Hindlimb muscle (tissue), 1 donor: ENCODE measurements around the gene SIGLEC9. TPM values are rescaled to one million over a fixed set of nuclear protein-coding genes. Genes with fewer than 3 reads are reported as not detected.
"Not testable (repeated sequence)": the region's sequence is repeated elsewhere in the genome, so short reads cannot be mapped to it uniquely, and the experiment has no call there.

Source experiments
- DNase-seq: peaks from one replicate; pipeline ENCODE4 v3.0.0-alpha.2; 2013
- polyA plus RNA-seq: library from polyadenylated mRNA; unstranded; fragments of 120-200 nt; gene quantifications from one replicate; pipeline ENCODE4 v1.2.1, GENCODE V29; 2013; ENCODE audit not compliant: insufficient read length

SIGLEC9 gene
- polyA plus RNA-seq, 1 donor = 1.1 TPM

- no peak for DNase-seq
Observed at GRCh38 chr19:51123802-51124201, 904 bp upstream of the SIGLEC9 start.

GRCh38 chr19:51124216-51124615 lies 490 bp upstream of the SIGLEC9 start:
- DNase-seq = no peak

GRCh38 chr19:51125421-51126075 lies 842 bp downstream of the SIGLEC9 start:
- DNase-seq = no peak

- no peak for DNase-seq
Observed at GRCh38 chr19:51127032-51127431, 2.3 kb downstream of the SIGLEC9 start.

GRCh38 chr19:51127755-51128154 lies 3.0 kb downstream of the SIGLEC9 start:
- no peak for DNase-seq

GRCh38 chr19:51128227-51128626 lies 3.5 kb downstream of the SIGLEC9 start:
- DNase-seq = no peak

- no peak for DNase-seq
Observed at GRCh38 chr19:51129716-51130115, 5.0 kb downstream of the SIGLEC9 start.

GRCh38 chr19:51131780-51132680 lies 7.3 kb downstream of the SIGLEC9 start:
- DNase-seq = no peak

GRCh38 chr19:51135004-51135403 lies 10.3 kb downstream of the SIGLEC9 start:
- no peak for DNase-seq

GRCh38 chr19:51135986-51136762 lies 11.5 kb downstream of the SIGLEC9 start:
- DNase-seq = no peak

GRCh38 chr19:51136851-51137551 lies 12.3 kb downstream of the SIGLEC9 start:
- DNase-seq = no peak

GRCh38 chr19:51137792-51138425 lies 13.2 kb downstream of the SIGLEC9 start:
- DNase-seq = no peak

- no peak for DNase-seq
Observed at GRCh38 chr19:51138549-51138979, 13.9 kb downstream of the SIGLEC9 start.

GRCh38 chr19:51139299-51140014 lies 14.8 kb downstream of the SIGLEC9 start:
- no peak for DNase-seq

GRCh38 chr19:51140441-51140840 lies 15.7 kb downstream of the SIGLEC9 start:
- DNase-seq = no peak

GRCh38 chr19:51141181-51141580 lies 16.5 kb downstream of the SIGLEC9 start:
- no peak for DNase-seq

GRCh38 chr19:51142119-51142518 lies 17.4 kb downstream of the SIGLEC9 start, which contains the start of gene SIGLEC7:
TSS of gene SIGLEC7 (plus strand) at chr19:51142301. CDS start at chr19:51142370, 69 bp downstream.
- no peak for DNase-seq

GRCh38 chr19:51142809-51143475 lies 18.2 kb downstream of the SIGLEC9 start:
- not testable (repeated sequence) for DNase-seq

GRCh38 chr19:51143486-51143885 lies 18.8 kb downstream of the SIGLEC9 start:
- no peak for DNase-seq

- no peak for DNase-seq
Observed at GRCh38 chr19:51144482-51145045, 19.9 kb downstream of the SIGLEC9 start.
